Fibroblast of lung (primary cell): ENCODE results near the gene ETS1.

Experiments used
- EZH2 ChIP-seq: IDR thresholded peaks from 2 replicates; pipeline ENCODE4 v1.5.1; 2012; ENCODE audit warnings: low read length, control low read depth, mild to moderate bottlenecking; ENCODE audit errors: missing control alignments
- TF ChIP-seq, protein P1 (sequence below), 2 donors: IDR thresholded peaks in 1 of 2; conservative IDR thresholded peaks in 1 of 2; 1 replicate in 1 of 2; 2 replicates in 1 of 2; pipeline ENCODE4 v1.5.1; 2011 to 2012; ENCODE audit warnings: low read length in 2 of 2, control low read depth in 1 of 2, inconsistent platforms in 1 of 2, low read depth in 1 of 2, mild to moderate bottlenecking in 1 of 2

DNA sequence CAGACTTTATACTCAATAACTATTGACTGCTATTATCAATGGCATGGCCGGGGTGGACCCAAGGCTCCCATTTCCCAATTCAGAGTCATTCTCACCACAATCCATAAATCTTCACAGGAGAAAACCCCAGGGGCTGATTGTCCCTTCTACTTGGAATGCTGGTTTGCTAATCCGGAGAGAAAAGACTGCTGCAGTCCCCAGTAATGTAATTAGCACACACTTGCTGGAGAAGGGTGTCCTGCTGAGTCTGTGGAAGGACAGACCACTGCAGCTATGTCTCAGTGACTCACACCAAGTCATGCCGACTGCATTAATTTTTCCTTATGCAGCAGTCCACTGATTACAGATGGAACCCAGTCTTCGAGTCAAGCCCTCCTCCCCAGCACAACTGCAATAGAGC lies 5.9 kb upstream of the ETS1 start:
- TF ChIP-seq, protein P1, sequence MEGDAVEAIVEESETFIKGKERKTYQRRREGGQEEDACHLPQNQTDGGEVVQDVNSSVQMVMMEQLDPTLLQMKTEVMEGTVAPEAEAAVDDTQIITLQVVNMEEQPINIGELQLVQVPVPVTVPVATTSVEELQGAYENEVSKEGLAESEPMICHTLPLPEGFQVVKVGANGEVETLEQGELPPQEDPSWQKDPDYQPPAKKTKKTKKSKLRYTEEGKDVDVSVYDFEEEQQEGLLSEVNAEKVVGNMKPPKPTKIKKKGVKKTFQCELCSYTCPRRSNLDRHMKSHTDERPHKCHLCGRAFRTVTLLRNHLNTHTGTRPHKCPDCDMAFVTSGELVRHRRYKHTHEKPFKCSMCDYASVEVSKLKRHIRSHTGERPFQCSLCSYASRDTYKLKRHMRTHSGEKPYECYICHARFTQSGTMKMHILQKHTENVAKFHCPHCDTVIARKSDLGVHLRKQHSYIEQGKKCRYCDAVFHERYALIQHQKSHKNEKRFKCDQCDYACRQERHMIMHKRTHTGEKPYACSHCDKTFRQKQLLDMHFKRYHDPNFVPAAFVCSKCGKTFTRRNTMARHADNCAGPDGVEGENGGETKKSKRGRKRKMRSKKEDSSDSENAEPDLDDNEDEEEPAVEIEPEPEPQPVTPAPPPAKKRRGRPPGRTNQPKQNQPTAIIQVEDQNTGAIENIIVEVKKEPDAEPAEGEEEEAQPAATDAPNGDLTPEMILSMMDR (conservative IDR thresholded peaks at IDR 0.05 in 1 of 2, IDR thresholded peaks at IDR 0.05 in 1 of 2; ENCODE audit: low read depth in 1 of 2, low read length in 2 of 2), result no peak
- TF ChIP-seq EZH2, result no peak
